Measurements from ENCODE around the gene EGR4.

The EGR4 gene

DNA sequence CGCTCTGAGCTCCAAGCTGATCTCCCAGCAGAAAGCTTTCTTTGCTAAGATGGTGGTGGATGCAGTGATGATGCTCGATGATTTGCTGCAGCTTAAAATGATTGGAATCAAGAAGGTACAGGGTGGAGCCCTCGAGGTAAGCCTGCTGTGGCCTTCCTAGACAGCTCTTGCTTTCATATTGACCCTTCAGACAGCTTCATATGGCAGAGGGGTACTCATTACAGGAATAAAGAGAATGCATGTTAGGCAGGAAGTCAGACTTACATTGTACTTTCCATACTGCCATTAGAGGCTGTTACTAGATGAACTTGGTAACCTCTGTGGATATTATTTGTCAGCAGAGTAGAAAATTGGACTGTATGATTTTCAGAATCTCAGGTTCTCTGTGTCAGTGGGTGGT lies 48.8 kb downstream of the EGR4 start:
- no peak for DNase-seq

DNA sequence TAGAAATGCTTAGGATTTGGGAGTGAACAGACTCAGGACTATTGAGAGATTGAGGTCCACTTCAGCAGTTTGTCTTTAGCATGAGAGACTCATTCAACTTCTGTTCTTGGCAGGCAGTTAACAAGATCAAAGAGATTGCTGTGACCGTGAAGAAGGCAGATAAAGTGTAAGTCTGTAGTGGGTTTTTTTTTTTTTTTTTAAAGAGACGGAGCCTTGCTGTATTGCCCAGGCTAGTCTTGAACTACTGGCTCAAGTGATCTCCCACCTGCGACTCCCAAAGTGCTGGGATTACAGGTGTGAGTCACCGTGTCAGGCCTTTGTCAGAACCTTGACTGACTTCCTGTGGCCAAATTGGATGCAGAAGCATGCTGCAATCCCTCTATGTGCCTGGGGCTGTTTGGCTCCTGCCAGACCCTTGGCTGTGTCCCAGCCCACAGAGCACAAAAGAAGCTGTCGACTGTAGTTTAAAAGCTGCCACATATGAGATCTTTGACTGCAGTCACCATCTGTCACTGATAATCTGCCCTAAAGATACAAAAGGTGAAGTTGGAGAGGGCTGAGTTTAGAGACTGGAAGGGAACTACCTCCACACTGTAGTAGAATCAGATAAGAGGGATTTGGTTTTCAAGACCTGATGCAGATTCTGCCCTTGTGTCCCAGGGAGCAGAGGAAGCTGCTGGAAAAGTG lies 49.3 kb downstream of the EGR4 start:
- DNase-seq: no peak
